Ishikawa (cell line): ENCODE measurements around the gene TASOR2.

ENCODE experiments used
- EP300 ChIP-seq: IDR thresholded peaks from 2 replicates; pipeline ENCODE4 v1.6.1; 2012; ENCODE audit warnings: borderline replicate concordance
- MAX ChIP-seq: IDR thresholded peaks from 2 replicates; pipeline ENCODE4 v1.6.1; 2012
- TAF1 ChIP-seq: IDR thresholded peaks from 2 replicates; pipeline ENCODE4 v1.6.1; 2012; ENCODE audit warnings: low read depth, mild to moderate bottlenecking

GRCh38 chr10:5732141-5732540 is 47.5 kb downstream of the TASOR2 start:
- no peak for TF ChIP-seq TAF1
- TF ChIP-seq EP300: no peak
- no peak for TF ChIP-seq MAX
